ENCODE measurements around the gene HMG20B. TPM values are rescaled to one million over a fixed set of nuclear protein-coding genes. Genes with fewer than 3 reads are reported as not detected.

Gene HMG20B
- total RNA-seq, 1 experiment from 2014 or later, result 121 TPM

DNA sequence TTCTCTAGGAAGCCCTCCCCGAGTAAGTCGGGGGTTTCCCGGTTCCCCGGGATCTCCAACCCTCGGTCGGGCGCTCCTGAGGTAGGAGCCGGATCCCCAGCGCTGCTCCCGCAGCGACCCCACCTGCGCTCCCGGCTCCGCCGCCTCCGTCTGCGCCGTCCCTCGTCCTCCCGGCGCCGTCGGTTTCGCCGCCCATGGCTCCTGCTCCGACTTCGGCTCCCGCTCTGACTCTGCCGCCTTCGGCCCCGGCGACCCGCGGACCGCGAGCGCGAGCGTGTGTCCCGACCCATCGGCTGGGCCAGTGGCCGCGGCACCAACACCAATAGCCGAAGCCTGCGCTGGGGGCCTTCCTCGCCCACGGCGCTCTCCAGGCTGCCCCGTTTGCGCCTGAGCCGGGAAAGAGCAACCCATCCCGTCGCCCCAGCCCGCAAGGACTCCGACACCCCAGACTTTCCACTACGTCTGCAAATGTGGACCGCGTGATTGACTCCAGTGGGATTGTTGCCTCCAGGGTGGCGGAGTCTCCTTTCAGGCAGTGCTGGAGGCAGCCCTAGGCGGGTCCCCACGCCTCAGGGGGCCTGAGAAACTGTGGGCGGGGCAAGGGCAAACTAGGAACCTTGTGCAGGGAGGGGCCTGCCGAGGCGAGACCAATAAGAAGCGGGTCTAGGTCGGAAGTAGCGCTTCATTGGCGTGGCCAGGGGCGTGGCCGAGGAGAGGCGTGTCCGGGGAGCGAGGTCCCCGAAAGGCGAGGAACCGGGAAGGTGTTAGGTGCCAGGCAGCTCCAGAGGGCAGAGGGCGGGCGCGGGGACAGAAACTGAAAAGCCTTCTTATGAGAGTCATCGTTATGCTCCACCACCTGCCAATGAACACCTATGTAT, 54.0 kb downstream of the HMG20B start, which contains the start of gene CACTIN (continued):
- TF ChIP-seq SMAD3 (CRISPR knock-in tag; IDR thresholded peaks at IDR 0.05; ENCODE audit: borderline replicate concordance) (peak; percentile 63; the same call in 1 of the 2 replicates), EMX1 (CRISPR knock-in tag; IDR thresholded peaks at IDR 0.05) (no peak), ZNF416 (CRISPR knock-in tag; IDR thresholded peaks at IDR 0.05) (peak; percentile 84)
- TF ChIP-seq, protein P1, sequence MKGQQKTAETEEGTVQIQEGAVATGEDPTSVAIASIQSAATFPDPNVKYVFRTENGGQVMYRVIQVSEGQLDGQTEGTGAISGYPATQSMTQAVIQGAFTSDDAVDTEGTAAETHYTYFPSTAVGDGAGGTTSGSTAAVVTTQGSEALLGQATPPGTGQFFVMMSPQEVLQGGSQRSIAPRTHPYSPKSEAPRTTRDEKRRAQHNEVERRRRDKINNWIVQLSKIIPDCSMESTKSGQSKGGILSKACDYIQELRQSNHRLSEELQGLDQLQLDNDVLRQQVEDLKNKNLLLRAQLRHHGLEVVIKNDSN (CRISPR knock-in tag; IDR thresholded peaks at IDR 0.05), result peak; percentile 37; the same call in 1 of the 2 replicates
- TF ChIP-seq, protein P2, sequence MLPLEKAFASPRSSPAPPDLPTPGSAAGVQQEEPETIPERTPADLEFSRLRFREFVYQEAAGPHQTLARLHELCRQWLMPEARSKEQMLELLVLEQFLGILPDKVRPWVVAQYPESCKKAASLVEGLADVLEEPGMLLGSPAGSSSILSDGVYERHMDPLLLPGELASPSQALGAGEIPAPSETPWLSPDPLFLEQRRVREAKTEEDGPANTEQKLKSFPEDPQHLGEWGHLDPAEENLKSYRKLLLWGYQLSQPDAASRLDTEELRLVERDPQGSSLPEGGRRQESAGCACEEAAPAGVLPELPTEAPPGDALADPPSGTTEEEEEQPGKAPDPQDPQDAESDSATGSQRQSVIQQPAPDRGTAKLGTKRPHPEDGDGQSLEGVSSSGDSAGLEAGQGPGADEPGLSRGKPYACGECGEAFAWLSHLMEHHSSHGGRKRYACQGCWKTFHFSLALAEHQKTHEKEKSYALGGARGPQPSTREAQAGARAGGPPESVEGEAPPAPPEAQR (CRISPR knock-in tag; IDR thresholded peaks at IDR 0.05), result no peak
- TF ChIP-seq, protein P3, sequence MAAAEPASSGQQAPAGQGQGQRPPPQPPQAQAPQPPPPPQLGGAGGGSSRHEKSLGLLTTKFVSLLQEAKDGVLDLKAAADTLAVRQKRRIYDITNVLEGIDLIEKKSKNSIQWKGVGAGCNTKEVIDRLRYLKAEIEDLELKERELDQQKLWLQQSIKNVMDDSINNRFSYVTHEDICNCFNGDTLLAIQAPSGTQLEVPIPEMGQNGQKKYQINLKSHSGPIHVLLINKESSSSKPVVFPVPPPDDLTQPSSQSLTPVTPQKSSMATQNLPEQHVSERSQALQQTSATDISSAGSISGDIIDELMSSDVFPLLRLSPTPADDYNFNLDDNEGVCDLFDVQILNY (CRISPR knock-in tag; IDR thresholded peaks at IDR 0.05), result peak; percentile 64; the same call in 1 of the 2 replicates

DNA sequence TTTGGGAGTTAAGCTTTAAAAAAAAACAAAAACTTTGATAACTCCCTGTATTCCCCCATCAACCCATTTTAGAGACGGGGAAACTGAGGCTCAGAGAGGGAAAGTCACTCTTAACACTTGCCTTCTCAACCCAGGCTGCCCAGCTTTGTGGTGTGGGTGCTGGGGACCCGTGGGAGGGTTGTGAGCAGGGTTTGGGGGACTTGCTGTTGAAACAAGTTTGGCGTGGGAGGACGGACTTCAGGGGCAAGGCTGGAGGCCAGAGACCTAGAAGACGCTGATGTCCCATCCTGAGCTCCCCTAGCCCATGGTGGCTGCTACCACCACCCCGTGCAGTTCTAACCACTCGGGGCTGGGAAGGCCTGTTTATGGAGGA, 54.6 kb downstream of the HMG20B start:
- Mint-ChIP-seq H3K4me3 (peak overlapping the region; percentile 98; the same call in 1 of the 2 replicates), H3K36me3 (peaks cover 3% of the 10 kb centered on the region; the same call in 1 of the 2 replicates), H3K9me3 (no peaks in the 10 kb centered on the region), H3K27ac (0 out of 2 replicates have a peak overlapping the region, but pooled peaks have one; percentile 95), H3K4me1 (peaks cover 5% of the 10 kb centered on the region), H3K27me3 (ENCODE audit: low read depth) (no peaks in the 10 kb centered on the region)
- no peak for ATAC-seq
- CTCF ChIA-PET, result interaction anchor here (1.0 to 1.1 kb wide), 2 partner anchors 10 to 28 kb away, joined by 3 to 5 read pairs; no protein-coding TSS in a partner anchor
- POLR2A ChIA-PET, result no interaction called here
- no peak for DNase-seq (ENCODE audit: low spot score)
- TF ChIP-seq ZNF138 (CRISPR knock-in tag; conservative IDR thresholded peaks at IDR 0.05) (no peak), GTF2I (CRISPR knock-in tag; conservative IDR thresholded peaks at IDR 0.05) (peak; percentile 99), RORB (CRISPR knock-in tag; IDR thresholded peaks at IDR 0.05) (no peak), JAZF1 (CRISPR knock-in tag; IDR thresholded peaks at IDR 0.05) (no peak), GRHL2 (CRISPR knock-in tag; IDR thresholded peaks at IDR 0.05; ENCODE audit: insufficient replicate concordance, severe bottlenecking) (no peak)
- TF ChIP-seq, protein P4, sequence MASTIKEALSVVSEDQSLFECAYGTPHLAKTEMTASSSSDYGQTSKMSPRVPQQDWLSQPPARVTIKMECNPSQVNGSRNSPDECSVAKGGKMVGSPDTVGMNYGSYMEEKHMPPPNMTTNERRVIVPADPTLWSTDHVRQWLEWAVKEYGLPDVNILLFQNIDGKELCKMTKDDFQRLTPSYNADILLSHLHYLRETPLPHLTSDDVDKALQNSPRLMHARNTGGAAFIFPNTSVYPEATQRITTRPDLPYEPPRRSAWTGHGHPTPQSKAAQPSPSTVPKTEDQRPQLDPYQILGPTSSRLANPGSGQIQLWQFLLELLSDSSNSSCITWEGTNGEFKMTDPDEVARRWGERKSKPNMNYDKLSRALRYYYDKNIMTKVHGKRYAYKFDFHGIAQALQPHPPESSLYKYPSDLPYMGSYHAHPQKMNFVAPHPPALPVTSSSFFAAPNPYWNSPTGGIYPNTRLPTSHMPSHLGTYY (CRISPR knock-in tag; IDR thresholded peaks at IDR 0.05), result no peak
- TF ChIP-seq, protein P5, sequence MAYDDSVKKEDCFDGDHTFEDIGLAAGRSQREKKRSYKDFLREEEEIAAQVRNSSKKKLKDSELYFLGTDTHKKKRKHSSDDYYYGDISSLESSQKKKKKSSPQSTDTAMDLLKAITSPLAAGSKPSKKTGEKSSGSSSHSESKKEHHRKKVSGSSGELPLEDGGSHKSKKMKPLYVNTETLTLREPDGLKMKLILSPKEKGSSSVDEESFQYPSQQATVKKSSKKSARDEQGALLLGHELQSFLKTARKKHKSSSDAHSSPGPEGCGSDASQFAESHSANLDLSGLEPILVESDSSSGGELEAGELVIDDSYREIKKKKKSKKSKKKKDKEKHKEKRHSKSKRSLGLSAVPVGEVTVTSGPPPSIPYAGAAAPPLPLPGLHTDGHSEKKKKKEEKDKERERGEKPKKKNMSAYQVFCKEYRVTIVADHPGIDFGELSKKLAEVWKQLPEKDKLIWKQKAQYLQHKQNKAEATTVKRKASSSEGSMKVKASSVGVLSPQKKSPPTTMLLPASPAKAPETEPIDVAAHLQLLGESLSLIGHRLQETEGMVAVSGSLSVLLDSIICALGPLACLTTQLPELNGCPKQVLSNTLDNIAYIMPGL (CRISPR knock-in tag; IDR thresholded peaks at IDR 0.05), result no peak; the same call in 1 of the 2 replicates
- TF ChIP-seq, protein P6, sequence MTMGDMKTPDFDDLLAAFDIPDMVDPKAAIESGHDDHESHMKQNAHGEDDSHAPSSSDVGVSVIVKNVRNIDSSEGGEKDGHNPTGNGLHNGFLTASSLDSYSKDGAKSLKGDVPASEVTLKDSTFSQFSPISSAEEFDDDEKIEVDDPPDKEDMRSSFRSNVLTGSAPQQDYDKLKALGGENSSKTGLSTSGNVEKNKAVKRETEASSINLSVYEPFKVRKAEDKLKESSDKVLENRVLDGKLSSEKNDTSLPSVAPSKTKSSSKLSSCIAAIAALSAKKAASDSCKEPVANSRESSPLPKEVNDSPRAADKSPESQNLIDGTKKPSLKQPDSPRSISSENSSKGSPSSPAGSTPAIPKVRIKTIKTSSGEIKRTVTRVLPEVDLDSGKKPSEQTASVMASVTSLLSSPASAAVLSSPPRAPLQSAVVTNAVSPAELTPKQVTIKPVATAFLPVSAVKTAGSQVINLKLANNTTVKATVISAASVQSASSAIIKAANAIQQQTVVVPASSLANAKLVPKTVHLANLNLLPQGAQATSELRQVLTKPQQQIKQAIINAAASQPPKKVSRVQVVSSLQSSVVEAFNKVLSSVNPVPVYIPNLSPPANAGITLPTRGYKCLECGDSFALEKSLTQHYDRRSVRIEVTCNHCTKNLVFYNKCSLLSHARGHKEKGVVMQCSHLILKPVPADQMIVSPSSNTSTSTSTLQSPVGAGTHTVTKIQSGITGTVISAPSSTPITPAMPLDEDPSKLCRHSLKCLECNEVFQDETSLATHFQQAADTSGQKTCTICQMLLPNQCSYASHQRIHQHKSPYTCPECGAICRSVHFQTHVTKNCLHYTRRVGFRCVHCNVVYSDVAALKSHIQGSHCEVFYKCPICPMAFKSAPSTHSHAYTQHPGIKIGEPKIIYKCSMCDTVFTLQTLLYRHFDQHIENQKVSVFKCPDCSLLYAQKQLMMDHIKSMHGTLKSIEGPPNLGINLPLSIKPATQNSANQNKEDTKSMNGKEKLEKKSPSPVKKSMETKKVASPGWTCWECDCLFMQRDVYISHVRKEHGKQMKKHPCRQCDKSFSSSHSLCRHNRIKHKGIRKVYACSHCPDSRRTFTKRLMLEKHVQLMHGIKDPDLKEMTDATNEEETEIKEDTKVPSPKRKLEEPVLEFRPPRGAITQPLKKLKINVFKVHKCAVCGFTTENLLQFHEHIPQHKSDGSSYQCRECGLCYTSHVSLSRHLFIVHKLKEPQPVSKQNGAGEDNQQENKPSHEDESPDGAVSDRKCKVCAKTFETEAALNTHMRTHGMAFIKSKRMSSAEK (CRISPR knock-in tag; IDR thresholded peaks at IDR 0.05; ENCODE audit: borderline replicate concordance), result no peak
- TF ChIP-seq, protein P7, sequence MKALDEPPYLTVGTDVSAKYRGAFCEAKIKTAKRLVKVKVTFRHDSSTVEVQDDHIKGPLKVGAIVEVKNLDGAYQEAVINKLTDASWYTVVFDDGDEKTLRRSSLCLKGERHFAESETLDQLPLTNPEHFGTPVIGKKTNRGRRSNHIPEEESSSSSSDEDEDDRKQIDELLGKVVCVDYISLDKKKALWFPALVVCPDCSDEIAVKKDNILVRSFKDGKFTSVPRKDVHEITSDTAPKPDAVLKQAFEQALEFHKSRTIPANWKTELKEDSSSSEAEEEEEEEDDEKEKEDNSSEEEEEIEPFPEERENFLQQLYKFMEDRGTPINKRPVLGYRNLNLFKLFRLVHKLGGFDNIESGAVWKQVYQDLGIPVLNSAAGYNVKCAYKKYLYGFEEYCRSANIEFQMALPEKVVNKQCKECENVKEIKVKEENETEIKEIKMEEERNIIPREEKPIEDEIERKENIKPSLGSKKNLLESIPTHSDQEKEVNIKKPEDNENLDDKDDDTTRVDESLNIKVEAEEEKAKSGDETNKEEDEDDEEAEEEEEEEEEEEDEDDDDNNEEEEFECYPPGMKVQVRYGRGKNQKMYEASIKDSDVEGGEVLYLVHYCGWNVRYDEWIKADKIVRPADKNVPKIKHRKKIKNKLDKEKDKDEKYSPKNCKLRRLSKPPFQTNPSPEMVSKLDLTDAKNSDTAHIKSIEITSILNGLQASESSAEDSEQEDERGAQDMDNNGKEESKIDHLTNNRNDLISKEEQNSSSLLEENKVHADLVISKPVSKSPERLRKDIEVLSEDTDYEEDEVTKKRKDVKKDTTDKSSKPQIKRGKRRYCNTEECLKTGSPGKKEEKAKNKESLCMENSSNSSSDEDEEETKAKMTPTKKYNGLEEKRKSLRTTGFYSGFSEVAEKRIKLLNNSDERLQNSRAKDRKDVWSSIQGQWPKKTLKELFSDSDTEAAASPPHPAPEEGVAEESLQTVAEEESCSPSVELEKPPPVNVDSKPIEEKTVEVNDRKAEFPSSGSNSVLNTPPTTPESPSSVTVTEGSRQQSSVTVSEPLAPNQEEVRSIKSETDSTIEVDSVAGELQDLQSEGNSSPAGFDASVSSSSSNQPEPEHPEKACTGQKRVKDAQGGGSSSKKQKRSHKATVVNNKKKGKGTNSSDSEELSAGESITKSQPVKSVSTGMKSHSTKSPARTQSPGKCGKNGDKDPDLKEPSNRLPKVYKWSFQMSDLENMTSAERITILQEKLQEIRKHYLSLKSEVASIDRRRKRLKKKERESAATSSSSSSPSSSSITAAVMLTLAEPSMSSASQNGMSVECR (CRISPR knock-in tag; IDR thresholded peaks at IDR 0.05; ENCODE audit: borderline replicate concordance), result no peak

All from WTC11 (cell line).